Activated naive CD8-positive, alpha-beta T cell (primary cell): Measurements from ENCODE around the gene LRP1.

Source experiments
- H3K27ac Mint-ChIP-seq: one replicate; pipeline ENCODE4 v1.8.0; 2021; ENCODE audit warnings: mixed read lengths
- H3K27me3 Mint-ChIP-seq: one replicate; pipeline ENCODE4 v1.8.0; 2021; ENCODE audit warnings: mixed read lengths
- H3K36me3 Mint-ChIP-seq: one replicate; pipeline ENCODE4 v1.8.0; 2021; ENCODE audit warnings: mixed read lengths
- H3K4me1 Mint-ChIP-seq: one replicate; pipeline ENCODE4 v1.8.0; 2021; ENCODE audit warnings: low read depth, mixed read lengths
- H3K4me3 Mint-ChIP-seq: one replicate; pipeline ENCODE4 v1.8.0; 2021; ENCODE audit warnings: mild to moderate bottlenecking, mixed read lengths
- H3K9me3 Mint-ChIP-seq: one replicate; pipeline ENCODE4 v1.8.0; 2021; ENCODE audit warnings: low read depth, mixed read lengths

Gene LRP1

DNA sequence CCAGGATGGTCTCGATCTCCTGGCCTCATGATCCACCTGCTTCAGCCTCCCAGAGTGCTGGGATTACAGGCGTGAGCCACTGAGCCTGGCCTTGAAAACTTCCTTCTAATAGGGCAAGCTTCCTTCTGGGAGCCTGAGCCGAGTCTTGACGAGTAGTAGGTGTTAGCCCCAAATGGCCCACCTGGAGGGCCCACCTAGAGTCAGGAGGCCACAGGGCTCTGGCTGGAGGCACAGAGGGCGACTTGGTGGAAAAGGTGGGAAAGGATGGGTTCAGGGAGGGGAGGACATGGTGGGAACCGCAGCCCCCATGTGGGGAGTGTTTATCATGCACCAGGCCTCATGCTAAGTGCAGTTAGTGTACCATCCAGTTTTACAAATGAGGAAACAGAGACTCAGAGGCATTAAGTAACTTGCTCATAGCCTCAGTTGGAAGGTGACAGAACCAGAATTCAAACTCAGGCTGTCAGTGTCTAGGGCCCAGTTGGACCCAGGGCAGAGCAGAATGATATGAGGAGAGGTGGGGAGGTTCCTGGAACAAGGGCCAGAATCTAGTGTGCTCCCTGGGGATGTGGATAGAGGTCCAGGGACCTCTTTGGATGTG lies 22.2 kb downstream of the LRP1 start:
- Mint-ChIP-seq H3K27ac (no peak overlapping the region), H3K27me3 (no peaks in the 10 kb centered on the region), H3K4me3 (no peak overlapping the region), H3K36me3 (no peaks in the 10 kb centered on the region), H3K4me1 (no peaks in the 10 kb centered on the region), H3K9me3 (no peaks in the 10 kb centered on the region)

DNA sequence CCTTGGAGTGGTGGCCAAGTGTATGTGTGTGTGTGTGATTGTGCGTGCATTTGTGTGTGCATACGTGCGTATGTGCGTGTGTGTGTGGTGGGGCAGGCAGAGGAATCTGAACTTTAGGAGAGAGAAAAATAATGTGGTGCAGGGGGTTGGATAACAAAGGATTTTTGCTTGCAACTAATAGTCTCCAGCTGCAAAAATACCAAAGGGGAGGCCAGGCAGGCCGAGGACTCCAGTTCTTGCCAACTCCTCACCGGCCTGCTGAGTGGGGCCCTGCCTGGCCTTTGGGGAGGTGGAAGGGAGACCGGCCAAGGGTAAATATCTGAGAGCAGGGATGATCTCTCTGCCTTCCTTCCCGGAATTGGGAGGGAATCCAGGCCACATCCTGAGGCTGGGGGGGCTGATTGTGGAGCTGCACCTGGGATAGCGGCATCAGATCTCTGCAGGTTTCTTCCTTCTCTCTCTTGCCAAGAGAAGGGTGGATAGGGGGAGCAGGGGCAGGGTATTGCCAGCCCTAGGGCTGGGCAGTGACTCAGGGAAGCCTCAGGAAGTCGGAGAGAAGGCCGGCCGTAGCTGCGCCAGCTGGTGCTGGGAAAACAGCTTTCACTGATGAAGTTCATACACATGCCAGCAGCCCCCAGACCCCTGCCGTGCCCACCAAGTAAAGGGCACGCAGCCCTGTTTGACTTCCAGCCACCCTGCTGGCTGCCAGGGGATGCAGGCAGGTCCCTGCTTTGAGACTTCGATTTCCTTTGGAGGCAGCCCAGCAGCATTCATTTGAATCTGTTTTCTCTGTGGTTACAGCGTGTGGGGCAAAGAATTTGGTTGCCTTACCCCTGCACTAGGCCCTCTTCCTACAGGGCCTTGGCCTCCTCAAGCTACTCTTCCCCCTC lies 23.7 kb downstream of the LRP1 start:
- H3K27me3 Mint-ChIP-seq = no peaks in the 10 kb centered on the region
- H3K27ac Mint-ChIP-seq = no peak overlapping the region
- no peak overlapping the region for H3K4me3 Mint-ChIP-seq
- H3K9me3 Mint-ChIP-seq = no peaks in the 10 kb centered on the region
- no peaks in the 10 kb centered on the region for H3K36me3 Mint-ChIP-seq
- no peaks in the 10 kb centered on the region for H3K4me1 Mint-ChIP-seq

DNA sequence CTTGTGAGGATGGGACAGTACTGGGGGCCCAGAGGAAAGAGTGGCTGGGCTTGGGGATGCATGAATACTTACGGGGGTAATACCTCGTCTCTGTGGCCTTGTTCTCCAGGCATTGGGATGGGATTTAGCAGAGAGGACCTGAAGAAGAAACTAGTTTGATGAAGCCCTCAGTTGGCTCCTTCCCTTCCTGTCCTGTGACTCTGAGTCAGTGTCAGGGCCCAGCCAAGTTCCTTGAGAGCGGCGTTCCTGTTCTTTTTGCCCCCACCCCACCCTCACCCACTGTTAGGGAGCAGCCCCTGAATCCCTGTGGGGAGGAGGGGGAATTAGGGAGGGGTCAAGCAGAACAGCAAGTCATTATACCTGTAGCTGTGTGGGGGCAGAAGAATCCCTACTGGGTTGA lies 24.4 kb downstream of the LRP1 start:
- no peaks in the 10 kb centered on the region for H3K36me3 Mint-ChIP-seq
- H3K4me1 Mint-ChIP-seq = peaks cover 2% of the 10 kb centered on the region
- no peak overlapping the region for H3K27ac Mint-ChIP-seq
- no peaks in the 10 kb centered on the region for H3K27me3 Mint-ChIP-seq
- no peak overlapping the region for H3K4me3 Mint-ChIP-seq
- H3K9me3 Mint-ChIP-seq = no peaks in the 10 kb centered on the region

- no peak overlapping the region for H3K27ac Mint-ChIP-seq
Observed at GRCh38 chr12:57153415-57153997, 25.2 kb downstream of the LRP1 start.

GRCh38 chr12:57154076-57154475 lies 25.8 kb downstream of the LRP1 start:
- Mint-ChIP-seq H3K4me1 (peaks cover 5% of the 10 kb centered on the region), H3K27ac (no peak overlapping the region), H3K4me3 (no peak overlapping the region), H3K9me3 (no peaks in the 10 kb centered on the region), H3K36me3 (no peaks in the 10 kb centered on the region), H3K27me3 (no peaks in the 10 kb centered on the region)

More at GRCh38 chr12:57153415-57153997, 25.2 kb downstream of the LRP1 start:
- Mint-ChIP-seq H3K27me3 (no peaks in the 10 kb centered on the region), H3K4me1 (peaks cover 5% of the 10 kb centered on the region), H3K4me3 (no peak overlapping the region), H3K9me3 (no peaks in the 10 kb centered on the region), H3K36me3 (no peaks in the 10 kb centered on the region)

DNA sequence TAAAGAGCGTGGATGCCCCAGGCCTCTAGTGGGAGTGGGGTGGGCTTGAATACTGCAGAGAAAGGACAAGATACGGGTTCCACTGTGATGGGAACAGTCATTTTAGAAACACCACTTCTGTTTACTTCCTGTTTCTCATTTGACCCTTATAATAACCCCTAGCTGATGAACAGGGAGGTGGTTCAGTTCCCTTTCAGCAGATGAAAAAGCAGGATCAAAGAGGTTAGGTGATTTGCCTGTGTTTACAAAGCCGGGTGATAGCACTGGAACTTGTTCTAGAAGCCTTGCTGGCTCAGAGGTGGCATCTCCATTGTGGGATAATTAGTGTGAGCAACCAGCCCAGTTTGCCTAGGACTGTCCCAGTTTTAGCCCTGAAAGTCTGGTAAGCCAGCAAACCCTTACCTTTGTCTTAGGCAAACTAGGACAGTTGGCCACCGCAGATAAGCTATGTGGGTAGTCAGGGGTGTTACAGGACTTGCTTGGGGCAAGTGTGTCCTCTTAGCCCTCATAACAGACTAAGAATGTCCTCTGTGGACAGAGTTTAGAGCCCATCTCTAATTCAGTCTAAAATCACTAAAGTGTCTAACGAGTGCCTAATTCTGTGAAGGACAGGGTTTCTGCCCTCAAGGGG lies 26.6 kb downstream of the LRP1 start:
- no peak overlapping the region for H3K4me3 Mint-ChIP-seq
- no peaks in the 10 kb centered on the region for H3K9me3 Mint-ChIP-seq
- H3K4me1 Mint-ChIP-seq = peaks cover 5% of the 10 kb centered on the region
- H3K27ac Mint-ChIP-seq = no peak overlapping the region
- H3K36me3 Mint-ChIP-seq = no peaks in the 10 kb centered on the region
- H3K27me3 Mint-ChIP-seq = no peaks in the 10 kb centered on the region

GRCh38 chr12:57156701-57157403 lies 28.6 kb downstream of the LRP1 start:
- peaks cover 5% of the 10 kb centered on the region for H3K4me1 Mint-ChIP-seq

GRCh38 chr12:57157588-57158173 lies 29.4 kb downstream of the LRP1 start:
- H3K27me3 Mint-ChIP-seq = no peaks in the 10 kb centered on the region
- no peak overlapping the region for H3K27ac Mint-ChIP-seq
- no peaks in the 10 kb centered on the region for H3K9me3 Mint-ChIP-seq
- peaks cover 3% of the 10 kb centered on the region for H3K36me3 Mint-ChIP-seq
- H3K4me1 Mint-ChIP-seq = peaks cover 5% of the 10 kb centered on the region
- H3K4me3 Mint-ChIP-seq = no peak overlapping the region

More at GRCh38 chr12:57156701-57157403, 28.6 kb downstream of the LRP1 start:
- H3K27me3 Mint-ChIP-seq = no peaks in the 10 kb centered on the region
- no peak overlapping the region for H3K27ac Mint-ChIP-seq
- no peak overlapping the region for H3K4me3 Mint-ChIP-seq
- H3K36me3 Mint-ChIP-seq = no peaks in the 10 kb centered on the region
- H3K9me3 Mint-ChIP-seq = no peaks in the 10 kb centered on the region

DNA sequence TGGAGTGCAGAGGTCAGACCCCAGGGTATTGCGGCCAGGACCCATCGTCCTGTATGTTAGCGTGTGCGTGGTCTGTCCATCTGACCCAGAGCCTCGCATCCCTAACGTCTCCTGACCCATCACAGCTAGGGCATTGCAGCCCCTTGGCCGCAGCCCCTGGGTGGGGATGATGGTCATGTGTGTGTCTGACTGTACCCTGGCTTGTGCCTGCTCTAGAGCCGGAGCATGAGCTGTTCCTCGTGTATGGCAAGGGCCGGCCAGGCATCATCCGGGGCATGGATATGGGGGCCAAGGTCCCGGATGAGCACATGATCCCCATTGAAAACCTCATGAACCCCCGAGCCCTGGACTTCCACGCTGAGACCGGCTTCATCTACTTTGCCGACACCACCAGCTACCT lies 29.9 kb downstream of the LRP1 start:
- Mint-ChIP-seq H3K27me3 (no peaks in the 10 kb centered on the region), H3K4me1 (peaks cover 5% of the 10 kb centered on the region), H3K4me3 (no peak overlapping the region), H3K9me3 (no peaks in the 10 kb centered on the region), H3K36me3 (peaks cover 3% of the 10 kb centered on the region), H3K27ac (no peak overlapping the region)

DNA sequence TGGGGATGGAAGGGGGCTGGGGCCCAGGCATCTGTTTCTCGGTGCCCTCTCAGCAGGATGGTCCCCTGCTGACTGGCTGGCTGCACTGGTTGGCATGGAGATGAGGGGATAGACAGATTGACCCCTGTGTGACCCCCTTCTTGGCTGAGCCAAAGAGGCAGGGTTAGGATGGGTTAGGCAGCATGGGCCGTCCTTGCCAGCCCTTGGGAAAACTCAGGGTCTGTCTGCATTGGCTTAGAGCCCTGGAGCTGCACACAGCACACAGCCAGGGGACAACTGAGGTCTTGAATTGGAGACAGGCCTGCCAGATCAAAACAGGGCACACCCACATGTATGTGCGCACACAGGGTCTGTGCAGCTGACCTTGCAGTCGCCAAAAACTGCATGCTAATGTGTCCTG lies 30.4 kb downstream of the LRP1 start:
- Mint-ChIP-seq H3K27me3 (no peaks in the 10 kb centered on the region), H3K4me1 (peaks cover 5% of the 10 kb centered on the region), H3K4me3 (no peak overlapping the region), H3K9me3 (no peaks in the 10 kb centered on the region), H3K36me3 (peaks cover 3% of the 10 kb centered on the region), H3K27ac (no peak overlapping the region)

DNA sequence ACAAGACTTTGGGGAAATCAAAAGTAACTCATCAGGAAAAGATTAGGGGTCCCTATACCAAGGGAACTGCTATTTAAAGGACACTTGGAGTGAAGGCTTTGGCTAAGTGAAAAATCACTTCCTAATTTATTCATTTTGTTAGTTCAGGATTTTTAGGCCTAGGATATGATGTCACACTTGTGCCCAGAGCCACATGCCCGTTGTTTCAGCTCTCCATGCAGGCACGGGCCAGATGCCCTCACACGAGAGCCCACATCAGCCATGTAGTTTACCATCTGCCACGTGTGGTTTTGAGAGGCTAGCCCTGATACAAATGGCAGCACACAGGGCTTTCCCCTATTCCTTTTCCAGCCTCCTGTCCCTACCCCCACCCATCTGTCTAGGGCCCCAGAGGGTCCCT lies 31.0 kb downstream of the LRP1 start:
- H3K4me3 Mint-ChIP-seq = no peak overlapping the region
- no peak overlapping the region for H3K27ac Mint-ChIP-seq
- peaks cover 3% of the 10 kb centered on the region for H3K36me3 Mint-ChIP-seq
- H3K27me3 Mint-ChIP-seq = no peaks in the 10 kb centered on the region
- peaks cover 5% of the 10 kb centered on the region for H3K4me1 Mint-ChIP-seq
- H3K9me3 Mint-ChIP-seq = no peaks in the 10 kb centered on the region

DNA sequence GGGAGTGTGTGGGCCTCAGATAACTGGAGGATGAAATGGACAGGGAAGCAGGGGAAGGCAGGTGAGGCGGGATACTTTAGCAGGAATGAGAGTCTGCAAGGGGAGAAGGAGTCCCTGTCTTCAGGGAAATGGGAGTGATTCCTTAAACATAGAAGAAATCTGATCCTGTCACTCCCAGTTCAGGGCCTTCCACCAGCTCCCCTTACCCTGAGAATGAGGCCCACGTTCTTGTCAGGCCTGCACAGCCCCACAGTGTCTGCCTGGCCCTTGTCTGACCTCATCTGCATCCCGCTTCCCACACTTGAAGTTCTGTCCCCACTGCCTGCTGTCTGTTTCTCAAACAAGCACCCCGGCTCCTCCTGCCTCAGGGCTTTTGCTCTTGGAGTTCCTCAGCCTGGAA lies 31.8 kb downstream of the LRP1 start:
- H3K36me3 Mint-ChIP-seq = peaks cover 3% of the 10 kb centered on the region
- H3K4me1 Mint-ChIP-seq = peaks cover 5% of the 10 kb centered on the region

DNA sequence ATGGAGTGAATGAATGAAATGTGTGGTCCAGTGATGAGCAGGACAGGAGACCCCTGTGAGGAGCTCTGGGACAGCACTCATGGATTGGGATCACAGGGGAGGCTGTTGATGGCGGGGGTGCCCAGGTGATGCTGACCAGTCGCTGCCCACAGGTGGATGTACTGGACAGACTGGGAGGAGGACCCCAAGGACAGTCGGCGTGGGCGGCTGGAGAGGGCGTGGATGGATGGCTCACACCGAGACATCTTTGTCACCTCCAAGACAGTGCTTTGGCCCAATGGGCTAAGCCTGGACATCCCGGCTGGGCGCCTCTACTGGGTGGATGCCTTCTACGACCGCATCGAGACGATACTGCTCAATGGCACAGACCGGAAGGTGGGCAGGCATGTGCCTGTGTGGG lies 32.5 kb downstream of the LRP1 start:
- no peak overlapping the region for H3K27ac Mint-ChIP-seq
- peaks cover 5% of the 10 kb centered on the region for H3K4me1 Mint-ChIP-seq
- H3K36me3 Mint-ChIP-seq = peaks cover 3% of the 10 kb centered on the region
- H3K4me3 Mint-ChIP-seq = no peak overlapping the region
- H3K27me3 Mint-ChIP-seq = no peaks in the 10 kb centered on the region
- no peaks in the 10 kb centered on the region for H3K9me3 Mint-ChIP-seq

More for the DNA sequence above, 31.8 kb downstream of the LRP1 start:
- Mint-ChIP-seq H3K4me3 (no peak overlapping the region), H3K27ac (no peak overlapping the region), H3K9me3 (no peaks in the 10 kb centered on the region), H3K27me3 (no peaks in the 10 kb centered on the region)

GRCh38 chr12:57161491-57161890 lies 33.2 kb downstream of the LRP1 start:
- Mint-ChIP-seq H3K27me3 (no peaks in the 10 kb centered on the region), H3K9me3 (no peaks in the 10 kb centered on the region), H3K4me1 (peaks cover 5% of the 10 kb centered on the region), H3K27ac (no peak overlapping the region), H3K4me3 (no peak overlapping the region), H3K36me3 (peaks cover 3% of the 10 kb centered on the region)
